ENCODE results near the gene HASPIN. TPM values are rescaled to one million over a fixed set of nuclear protein-coding genes. Genes with fewer than 3 reads are reported as not detected.

The HASPIN gene
- total and polyA plus RNA-seq, 12 donors: 0.12 to 1.5 (median 0.25) TPM; not detected in 1

GRCh38 chr17:3719265-3719664, 4.4 kb upstream of the HASPIN start:
- no peaks in the 10 kb centered on the region for H3K27me3 ChIP-seq
- ATAC-seq (peak in 1 of 8 donors; percentile 51), DNase-seq (no peak)
- no peak for TF ChIP-seq CTCF (IDR thresholded peaks at IDR 0.05)
- no peak overlapping the region for H3K4me3 ChIP-seq
- H3K27ac ChIP-seq: peak overlapping the region in 4 of 10 donors; percentile 46 to 82 (median 51)
- H3K9me3 ChIP-seq: no peaks in the 10 kb centered on the region
- H3K36me3 ChIP-seq: peaks cover 0 to 68% (median 32%) of the 10 kb centered on the region in 9 donors
- intact Hi-C loops (cut with DNase I): no loop called here
- peaks cover 8 to 49% (median 25%) of the 10 kb centered on the region in 9 donors for H3K4me1 ChIP-seq

- Histone ChIP-seq H3K27me3 (no peaks in the 10 kb centered on the region), H3K4me3 (peak overlapping the region; percentile 62 to 92 (median 72)), H3K9me3 (no peaks in the 10 kb centered on the region), H3K4me1 (peaks cover 10 to 56% (median 30%) of the 10 kb centered on the region in 9 donors), H3K36me3 (peaks cover 0 to 34% (median under 1%) of the 10 kb centered on the region in 9 donors), H3K27ac (peak overlapping the region in 8 of 10 donors; percentile 71 to 97 (median 88))
- no peak for TF ChIP-seq CTCF (IDR thresholded peaks at IDR 0.05)
- DNase-seq (no peak), ATAC-seq (no peak)
- WGBS, 2 donors: 39 to 41% methylated on average over 6 of the region's 6 CpGs
- intact Hi-C loops (cut with DNase I): loop anchor here in 1 of 10 donors (2.0 kb wide), 1 partner anchor 28 kb away; no protein-coding TSS in a partner anchor
Measured at GRCh38 chr17:3722716-3723115, 987 bp upstream of the HASPIN start.

GRCh38 chr17:3723188-3723555, 531 bp upstream of the HASPIN start:
- Histone ChIP-seq H3K4me3 (peak overlapping the region; percentile 62 to 92 (median 72)), H3K36me3 (peaks cover 0 to 29% (median 0%) of the 10 kb centered on the region in 9 donors), H3K27me3 (no peaks in the 10 kb centered on the region), H3K27ac (peak overlapping the region; percentile 42 to 97 (median 88)), H3K9me3 (no peaks in the 10 kb centered on the region), H3K4me1 (peaks cover 10 to 55% (median 30%) of the 10 kb centered on the region in 9 donors)
- intact Hi-C loops (cut with DNase I): loop anchor here in 1 of 10 donors (2.0 kb wide), 1 partner anchor 28 kb away; no protein-coding TSS in a partner anchor
- DNase-seq (no peak), ATAC-seq (peak in 2 of 8 donors; percentile 16 to 60)
- no peak for TF ChIP-seq CTCF (IDR thresholded peaks at IDR 0.05)
- 1% methylated on average over 13 of the region's 13 CpGs for WGBS, 2 donors

GRCh38 chr17:3724378-3725077, 825 bp downstream of the HASPIN start:
- Histone ChIP-seq H3K9me3 (no peaks in the 10 kb centered on the region), H3K27ac (peak overlapping the region in 2 of 10 donors; percentile 87 to 97), H3K27me3 (no peaks in the 10 kb centered on the region), H3K36me3 (peaks cover 0 to 16% (median 0%) of the 10 kb centered on the region in 9 donors), H3K4me1 (peaks cover 10 to 42% (median 29%) of the 10 kb centered on the region in 9 donors), H3K4me3 (peak overlapping the region; percentile 62 to 92 (median 72))
- ATAC-seq: no peak
- 16 to 17% methylated on average over 27 of the region's 27 CpGs for WGBS, 2 donors
- intact Hi-C loops (cut with DNase I): no loop called here
- no peak for DNase-seq
- TF ChIP-seq CTCF (IDR thresholded peaks at IDR 0.05): no peak
